Fibroblast of upper back skin (primary cell): ENCODE results near the gene NOD2.
A peak's percentile ranks its signal among the peaks of the same experiment; 100 is the strongest.

Experiments used
- DNase-seq: peaks from one replicate; pipeline ENCODE4 v3.0.0-alpha.2; 2013

Gene NOD2

DNA sequence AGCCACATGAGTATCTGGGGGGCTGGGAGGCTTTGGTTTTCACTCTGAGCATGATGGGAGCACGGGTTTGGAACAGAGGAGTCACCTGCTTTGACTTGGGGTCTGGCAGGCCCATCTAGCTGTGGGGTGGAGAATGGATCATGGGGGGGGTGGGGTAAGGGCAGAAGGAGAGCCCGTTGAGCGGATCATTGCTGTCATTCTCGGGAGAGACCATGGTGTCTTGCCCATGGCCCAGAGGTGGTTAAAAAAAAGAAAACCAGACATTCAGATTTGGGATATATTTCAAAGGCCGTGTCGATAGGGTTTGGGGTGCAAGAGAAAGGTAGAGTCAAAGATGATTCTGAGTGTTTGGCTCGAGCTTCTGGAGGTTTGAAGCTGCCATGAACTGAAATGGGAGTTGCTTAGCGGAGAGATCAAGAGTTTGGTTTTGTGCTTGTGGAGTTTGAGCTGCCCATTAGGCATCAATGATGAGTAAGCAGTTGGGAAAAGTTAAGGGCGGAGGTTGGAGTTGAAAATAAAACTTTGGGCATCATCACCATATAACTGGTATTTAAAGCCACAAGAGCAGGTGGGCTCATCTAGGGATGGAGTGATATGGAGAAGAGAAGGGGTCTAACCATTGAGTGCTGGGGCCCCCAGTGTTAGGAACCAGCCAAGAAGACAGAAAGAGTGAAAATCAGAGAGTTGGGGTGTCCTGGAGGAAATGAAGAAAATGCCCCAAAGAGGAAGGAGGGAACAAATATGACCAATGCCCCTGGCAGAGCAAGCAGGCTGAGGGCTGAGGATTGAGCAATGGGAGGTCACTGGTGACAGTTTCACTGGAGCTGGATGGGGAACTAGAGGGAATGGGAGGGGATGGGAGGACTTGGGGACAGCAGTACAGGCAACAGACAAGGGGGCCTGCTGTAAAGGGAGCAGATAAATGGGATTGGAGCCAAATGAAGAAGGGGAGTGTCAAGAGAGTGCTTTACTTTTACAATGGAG lies 1.9 kb downstream of the NOD2 start:
- DNase-seq = no peak

DNA sequence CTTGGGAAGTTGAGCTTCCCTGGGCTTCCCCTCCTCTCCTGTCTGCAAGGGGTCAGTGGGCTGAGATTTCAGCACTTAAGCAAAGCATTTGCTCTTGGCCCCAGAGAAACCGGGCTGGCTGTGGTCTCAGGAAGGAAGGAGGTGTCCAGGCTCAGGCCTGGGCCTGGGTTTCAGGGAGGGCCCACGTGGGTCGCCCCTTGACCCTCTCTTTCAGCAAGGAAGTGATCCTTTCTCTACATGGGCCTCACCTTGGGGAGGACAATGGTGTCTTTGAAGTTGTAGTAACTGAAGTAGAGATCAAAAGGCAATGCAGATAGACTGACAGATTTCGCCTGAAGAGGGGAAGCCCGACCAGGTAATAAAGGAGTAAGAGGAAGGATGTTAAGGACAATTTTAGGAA lies 2.7 kb downstream of the NOD2 start:
- no peak for DNase-seq

DNA sequence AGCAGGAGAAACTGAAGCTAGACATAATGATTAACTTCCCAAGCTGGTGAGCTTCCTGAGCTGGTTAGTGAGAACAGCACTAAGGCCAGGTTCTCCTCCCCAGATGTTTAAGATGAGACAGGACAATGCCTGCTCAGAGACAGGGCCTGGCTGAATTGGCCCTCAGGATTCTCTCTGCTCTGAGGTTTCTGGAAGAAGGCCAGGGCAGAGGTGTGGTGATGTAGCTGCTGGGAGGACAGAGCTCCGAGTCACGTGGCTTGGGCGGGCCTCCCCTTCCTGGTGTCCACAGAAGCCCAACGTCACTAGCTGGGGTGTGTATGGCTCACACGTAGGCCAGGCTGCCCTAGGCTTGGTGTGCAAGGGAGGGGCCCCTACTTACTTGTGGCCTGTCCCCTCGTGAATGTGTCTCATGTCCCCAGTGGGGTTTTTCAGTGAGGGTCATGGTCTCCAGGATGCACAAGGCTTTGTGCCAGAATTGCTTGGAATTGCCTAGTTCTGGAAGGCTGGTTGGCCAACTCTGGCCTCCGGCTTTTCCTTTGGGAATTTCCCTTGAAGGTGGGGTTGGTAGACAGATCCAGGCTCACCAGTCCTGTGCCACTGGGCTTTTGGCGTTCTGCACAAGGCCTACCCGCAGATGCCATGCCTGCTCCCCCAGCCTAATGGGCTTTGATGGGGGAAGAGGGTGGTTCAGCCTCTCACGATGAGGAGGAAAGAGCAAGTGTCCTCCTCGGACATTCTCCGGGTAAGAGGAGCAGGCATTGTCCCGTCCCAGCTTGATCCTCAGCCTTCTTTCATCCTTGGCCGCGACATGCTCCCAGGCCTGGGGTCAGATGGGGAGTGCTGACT lies 3.4 kb downstream of the NOD2 start:
- peak; percentile 46 for DNase-seq

DNA sequence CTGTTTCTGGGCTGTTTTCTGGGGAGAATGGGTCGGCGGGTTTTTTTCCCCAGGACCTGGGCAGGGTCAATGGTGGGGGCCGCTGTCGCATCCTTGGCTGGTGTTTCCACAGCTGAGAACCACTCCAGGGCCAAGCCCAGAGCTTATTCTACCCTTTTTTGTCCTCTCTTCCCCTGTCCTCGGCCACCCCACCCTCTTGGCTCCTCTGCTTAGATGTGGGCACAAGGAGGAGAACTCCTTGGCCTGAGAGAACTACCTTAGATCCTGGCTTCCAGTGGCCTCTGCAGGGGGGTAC lies 4.0 kb downstream of the NOD2 start:
- no peak for DNase-seq

DNA sequence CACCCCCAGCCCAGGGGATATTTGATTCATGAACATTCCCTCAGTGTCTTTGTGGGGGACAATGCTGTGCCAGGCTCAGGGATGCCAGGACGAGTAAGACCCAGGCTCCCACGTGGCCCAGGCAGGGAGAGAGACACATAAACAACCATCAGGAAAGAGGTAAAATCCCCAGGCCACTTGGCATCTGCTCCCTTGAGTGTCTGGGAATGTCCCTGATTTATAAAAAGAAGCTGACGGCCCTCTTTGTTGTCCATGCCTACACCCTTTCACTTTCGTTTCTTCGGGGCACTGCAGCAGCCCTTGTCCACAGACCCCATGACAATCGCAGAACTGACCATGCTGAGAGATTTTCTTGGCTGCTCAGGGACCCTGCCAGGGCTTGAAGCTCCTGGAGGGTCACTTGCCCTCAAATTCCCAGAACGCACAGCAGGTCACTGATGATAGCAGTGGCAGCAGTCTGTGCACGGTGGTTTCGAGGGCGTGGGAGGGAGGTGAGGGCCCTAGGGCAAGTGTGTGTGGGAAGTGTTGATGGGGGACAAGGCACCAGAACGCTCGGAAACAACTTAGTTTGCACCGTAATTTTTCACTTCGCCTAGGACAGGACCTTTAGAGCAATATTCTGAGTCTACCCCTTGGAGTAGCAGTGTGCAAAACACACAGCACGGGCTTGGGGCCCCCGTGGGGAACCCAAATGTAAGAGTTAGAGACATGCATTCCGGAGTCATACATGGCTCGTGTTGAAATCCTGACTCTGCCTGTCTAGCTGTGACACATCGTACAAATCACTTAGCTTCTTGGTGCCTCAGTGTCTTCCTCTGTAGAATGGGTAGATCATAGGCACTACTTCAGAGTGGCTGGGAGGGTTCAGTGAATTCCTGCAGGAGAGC lies 4.7 kb downstream of the NOD2 start:
- DNase-seq = no peak

DNA sequence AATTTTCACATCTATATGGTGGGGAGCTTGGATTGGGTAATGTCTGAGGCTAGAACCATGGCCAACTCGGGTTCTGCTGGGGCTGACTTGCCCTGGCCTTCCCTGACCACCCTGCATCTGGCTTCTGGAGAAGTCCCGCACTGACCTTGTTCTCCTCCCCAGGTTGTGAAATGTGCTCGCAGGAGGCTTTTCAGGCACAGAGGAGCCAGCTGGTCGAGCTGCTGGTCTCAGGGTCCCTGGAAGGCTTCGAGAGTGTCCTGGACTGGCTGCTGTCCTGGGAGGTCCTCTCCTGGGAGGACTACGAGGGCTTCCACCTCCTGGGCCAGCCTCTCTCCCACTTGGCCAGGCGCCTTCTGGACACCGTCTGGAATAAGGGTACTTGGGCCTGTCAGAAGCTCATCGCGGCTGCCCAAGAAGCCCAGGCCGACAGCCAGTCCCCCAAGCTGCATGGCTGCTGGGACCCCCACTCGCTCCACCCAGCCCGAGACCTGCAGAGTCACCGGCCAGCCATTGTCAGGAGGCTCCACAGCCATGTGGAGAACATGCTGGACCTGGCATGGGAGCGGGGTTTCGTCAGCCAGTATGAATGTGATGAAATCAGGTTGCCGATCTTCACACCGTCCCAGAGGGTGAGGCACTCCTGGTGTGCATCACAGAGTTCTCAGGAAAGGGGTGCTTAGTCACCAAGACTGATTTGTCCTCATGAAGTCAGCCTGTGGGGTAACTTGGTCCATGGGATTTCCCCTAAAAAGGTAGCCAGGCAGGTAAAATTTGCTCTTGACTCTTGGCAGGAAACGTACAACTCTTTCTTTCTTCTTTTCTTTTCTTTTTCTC lies 6.1 kb downstream of the NOD2 start:
- no peak for DNase-seq

DNA sequence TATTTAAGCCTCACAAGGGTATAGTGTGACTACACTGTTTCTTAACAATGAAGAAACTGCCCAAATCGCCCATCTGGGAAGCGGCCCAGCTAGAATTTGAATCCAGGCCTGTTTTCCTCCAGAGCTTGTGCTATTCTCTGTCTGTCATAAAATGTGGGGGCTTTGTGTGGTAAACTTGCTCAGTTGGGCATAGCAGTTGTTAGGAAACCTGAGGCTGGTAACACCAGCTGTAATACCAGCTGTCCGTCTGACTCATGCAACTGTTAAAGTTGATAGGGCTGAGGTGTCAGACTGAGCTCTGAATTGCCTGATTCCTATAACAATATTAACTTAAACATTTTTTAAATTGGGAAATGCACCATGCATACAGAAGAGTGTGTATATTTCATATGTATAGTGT lies 9.3 kb downstream of the NOD2 start:
- no peak for DNase-seq

DNA sequence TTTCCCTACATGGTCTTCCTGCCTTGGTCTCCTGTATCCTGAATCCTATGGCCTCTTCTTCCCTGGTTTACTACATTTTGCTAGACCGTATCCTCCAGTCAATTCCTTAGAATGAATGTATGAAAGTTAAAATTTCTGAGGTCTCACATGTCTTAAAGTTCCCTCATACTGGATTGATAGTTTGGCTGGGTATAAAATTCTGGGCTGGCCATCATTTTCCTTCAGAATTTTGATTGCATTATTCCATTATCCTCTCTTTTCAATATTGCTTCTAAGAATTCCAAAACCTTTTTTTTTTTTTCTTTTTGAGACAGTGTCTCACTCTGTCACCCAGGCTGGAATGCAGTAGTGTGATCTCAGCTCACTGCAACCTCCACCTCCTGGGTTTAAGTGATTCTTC lies 10.8 kb downstream of the NOD2 start:
- no peak for DNase-seq

DNA sequence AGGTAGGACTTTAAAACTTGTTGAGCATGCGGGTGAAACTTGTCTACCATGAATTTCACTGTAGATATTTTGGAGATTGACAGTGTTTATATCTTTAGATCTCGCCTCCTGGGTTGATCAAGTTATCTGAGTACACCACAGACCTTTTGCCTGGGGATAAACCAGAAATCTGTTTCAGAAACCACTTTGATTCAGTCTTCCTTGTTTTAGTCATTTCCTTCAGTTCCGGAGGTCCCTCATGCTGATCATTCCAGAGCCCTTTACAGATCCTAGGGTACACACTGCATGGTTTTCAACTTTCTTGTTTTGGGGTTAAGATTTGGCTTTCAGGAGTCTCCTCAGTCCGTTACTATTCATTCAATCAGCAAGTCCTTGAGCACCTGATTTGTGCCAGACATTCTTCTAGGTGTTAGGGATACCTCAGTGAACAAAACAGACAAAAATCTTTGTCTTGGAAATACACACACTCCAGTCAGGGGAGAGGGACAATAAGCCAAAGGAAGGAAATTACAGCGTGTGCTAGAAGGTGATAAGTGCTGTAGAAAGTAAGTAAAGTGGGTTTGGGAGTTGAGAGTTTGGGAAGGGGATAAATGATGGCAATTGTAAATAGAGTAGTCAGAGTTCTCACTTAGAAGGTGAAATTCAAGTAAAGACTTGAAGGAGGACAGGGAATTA lies 12.2 kb downstream of the NOD2 start:
- DNase-seq = no peak

DNA sequence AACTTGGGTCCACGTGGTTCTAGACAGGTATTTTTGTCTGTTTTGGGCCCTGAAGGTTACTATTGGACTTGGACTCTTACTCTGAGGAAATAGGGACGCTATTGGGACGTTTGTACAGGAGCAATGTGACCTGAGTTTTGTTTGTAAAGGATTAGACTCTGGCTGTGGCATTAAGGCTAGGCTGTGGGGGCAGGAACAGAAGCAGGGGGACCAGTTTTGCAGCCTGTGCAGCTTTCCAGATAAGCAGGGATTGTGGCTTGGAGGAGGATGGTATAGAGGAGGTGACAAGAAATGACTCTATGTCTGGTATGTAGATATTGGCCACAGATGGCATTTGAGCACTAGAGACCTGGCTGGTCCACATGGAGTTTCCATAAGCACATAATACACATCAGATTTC lies 12.8 kb downstream of the NOD2 start:
- DNase-seq = no peak

DNA sequence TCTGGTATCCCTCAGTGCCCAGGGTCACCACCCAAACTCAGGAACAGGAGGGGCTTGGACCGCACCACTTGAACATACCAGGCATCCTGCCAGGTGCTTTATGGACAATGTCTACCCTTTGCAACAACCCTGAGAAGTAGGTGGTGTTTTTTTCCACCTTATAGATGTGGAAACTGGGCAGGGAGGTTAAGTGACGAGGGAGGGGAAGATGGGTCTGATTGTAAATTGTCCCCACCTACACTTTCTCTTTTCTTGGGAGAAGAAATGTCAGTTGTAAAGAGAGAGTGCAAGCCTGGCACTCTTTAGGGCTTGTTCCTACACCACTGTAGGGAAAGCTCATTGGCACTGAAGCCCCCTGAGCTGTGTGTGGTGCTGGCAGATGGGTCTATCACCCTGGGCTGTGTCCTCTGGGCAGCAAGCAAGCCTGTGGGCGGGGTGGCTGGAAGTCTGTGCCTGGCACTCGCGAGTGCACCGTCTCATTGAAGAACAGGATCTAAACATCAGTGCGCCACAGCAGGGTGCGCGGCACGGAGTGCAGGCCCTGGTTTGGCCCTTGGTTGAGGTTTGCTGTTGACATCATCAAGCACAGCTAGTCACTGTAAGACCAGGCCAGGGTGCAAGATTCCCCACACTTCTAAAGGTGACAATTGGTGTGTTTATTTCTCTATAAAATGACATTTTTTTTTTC lies 15.1 kb downstream of the NOD2 start:
- DNase-seq = no peak

DNA sequence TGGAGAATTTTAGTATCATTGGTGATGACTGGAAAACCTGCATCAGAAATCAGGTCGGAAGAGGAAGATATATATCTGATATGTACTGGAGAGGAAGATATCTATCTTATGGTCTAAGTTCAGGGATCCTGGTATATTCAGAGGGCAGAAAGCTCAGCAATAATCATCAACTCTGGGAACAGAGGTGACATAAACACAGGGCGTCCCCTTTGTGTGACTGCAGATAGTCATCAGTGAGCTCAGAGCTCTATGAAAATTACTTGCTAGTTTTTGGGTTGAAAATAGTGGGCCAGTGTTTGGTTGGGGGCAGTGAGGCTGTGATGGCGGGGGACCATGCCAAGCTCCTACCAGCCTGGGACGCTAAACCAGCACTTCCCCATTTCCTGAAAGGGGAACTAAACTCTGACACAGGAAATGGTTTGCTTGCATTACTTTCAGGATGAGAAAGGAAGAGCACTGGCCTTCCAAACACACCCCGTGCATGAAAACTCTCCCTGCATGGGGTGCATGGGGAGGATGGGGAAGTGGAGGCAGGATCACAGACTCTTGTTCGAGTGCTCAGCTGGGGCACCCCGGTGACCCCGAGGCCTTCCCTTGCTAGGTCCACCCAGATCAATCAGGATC lies 15.8 kb downstream of the NOD2 start:
- DNase-seq = no peak

DNA sequence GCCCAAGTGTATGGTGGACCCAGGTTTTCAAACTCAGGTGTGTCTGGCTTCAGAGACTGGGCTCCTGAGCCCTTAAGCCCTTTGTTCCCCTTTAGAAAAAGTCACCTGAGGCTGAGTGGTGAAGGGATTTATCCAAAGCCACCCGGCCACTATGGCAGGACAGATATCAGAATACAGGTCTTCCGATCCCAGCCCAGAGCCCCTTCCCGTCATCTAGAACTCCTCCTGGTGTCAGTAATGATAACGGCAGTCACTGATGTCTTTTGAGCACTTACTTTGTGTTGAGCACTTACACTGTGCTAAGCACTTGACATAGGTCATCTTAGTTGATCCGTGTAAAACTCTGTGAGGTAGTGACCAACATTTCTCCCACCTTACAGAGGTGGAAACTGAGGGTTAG lies 16.6 kb downstream of the NOD2 start:
- no peak for DNase-seq

DNA sequence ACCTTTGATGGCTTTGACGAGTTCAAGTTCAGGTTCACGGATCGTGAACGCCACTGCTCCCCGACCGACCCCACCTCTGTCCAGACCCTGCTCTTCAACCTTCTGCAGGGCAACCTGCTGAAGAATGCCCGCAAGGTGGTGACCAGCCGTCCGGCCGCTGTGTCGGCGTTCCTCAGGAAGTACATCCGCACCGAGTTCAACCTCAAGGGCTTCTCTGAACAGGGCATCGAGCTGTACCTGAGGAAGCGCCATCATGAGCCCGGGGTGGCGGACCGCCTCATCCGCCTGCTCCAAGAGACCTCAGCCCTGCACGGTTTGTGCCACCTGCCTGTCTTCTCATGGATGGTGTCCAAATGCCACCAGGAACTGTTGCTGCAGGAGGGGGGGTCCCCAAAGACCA lies 17.6 kb downstream of the NOD2 start:
- DNase-seq = no peak

DNA sequence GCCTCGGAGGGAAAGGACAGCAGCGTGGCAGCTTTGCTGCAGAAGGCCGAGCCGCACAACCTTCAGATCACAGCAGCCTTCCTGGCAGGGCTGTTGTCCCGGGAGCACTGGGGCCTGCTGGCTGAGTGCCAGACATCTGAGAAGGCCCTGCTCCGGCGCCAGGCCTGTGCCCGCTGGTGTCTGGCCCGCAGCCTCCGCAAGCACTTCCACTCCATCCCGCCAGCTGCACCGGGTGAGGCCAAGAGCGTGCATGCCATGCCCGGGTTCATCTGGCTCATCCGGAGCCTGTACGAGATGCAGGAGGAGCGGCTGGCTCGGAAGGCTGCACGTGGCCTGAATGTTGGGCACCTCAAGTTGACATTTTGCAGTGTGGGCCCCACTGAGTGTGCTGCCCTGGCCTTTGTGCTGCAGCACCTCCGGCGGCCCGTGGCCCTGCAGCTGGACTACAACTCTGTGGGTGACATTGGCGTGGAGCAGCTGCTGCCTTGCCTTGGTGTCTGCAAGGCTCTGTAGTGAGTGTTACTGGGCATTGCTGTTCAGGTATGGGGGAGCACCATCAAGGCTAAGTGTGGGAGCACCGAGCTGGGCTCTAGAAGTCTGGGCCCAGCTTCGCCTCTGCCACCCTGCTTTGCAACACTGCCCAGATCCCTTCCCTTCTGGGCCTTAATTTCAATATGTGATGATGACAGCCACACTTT lies 18.6 kb downstream of the NOD2 start:
- no peak for DNase-seq

DNA sequence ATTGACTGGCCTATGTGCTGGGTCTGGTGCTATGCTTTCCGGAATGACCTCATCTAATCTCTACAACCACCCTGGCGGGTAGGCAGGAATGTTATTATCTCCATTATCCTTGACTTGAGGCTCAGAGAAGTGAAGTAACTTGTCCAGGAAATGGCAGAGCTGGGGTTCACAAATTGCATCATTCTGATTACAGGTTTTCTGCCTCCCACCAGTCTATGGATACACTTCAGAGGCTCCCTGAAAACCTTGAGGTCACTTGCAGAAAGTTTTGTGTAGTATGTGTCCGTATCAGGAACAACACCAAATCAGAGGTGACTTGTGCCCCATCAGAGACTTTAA lies 19.1 kb downstream of the NOD2 start:
- DNase-seq = peak; percentile 35

DNA sequence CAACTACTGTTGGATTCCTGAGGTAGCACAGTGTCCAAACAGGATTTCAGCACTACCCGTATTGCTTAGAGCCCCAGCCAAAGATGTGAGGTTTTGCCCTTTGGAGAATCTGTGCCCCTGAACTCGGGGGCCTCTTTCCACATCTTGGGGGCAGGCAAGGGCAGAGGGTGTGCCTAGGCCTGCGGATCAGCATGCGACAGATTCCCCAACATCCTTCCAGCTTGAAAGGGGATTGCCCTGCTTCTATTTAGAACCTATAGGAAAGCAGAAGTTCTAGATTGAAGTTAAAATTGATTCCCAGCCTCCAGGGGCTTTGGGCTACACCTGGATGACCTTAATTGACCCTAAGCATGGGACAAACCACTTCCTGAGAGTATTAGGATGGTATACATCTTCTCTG lies 19.6 kb downstream of the NOD2 start:
- no peak for DNase-seq

DNA sequence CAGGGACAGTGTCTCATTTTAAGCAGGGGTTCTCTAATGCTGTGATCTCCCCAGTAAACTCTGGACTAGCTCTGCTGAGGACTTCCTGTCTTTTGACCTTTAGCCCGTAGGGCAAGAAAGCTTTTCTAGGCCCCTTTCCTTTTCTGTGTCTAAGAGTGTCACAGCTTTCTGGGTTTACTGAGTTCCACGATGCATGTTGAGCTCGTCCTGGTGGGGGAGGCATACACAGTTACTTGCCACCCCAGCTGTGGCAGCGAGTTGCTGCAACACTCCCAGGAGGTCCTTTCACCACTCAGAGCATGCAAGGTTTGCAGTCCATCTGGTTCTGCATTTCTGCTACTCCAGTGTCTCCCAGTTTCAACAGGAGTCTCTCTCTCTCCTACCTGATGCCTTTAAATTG lies 23.7 kb downstream of the NOD2 start:
- no peak for DNase-seq

DNA sequence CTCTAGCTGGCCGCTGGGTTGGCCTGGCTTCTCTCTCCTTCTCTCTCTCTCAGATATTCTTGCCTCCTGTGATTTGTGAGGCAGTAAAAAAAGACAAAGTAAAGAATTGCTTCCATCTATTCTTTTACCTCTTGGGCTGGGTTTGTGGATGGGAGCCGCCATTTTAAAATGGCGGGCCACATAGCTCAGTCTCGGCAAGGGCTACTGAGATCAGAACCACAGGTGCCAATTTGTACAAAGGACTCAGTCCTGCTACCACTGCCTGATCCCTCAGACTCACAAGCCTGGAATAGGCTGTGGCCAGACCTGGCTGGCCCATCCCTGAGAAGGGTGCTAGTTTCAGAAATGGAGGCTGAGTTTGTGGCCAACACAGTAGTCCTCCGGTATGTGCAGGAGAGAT lies 24.1 kb downstream of the NOD2 start:
- DNase-seq = no peak
